HepG2 (cell line): ENCODE data around the gene TMEM53. TPM values are rescaled to one million over a fixed set of nuclear protein-coding genes. Genes with fewer than 3 reads are reported as not detected.
A peak's percentile ranks its signal among the peaks of the same experiment; 100 is the strongest.

Experiments used
- ATAC-seq: fragments of 200-7000 bp; cut with Tn5 transposase; 3 replicates; pipeline ENCODE4 v1.9.1; 2020; ENCODE audit warnings: mild to moderate bottlenecking, moderate library complexity
- BruUV-seq: library from RNA; stranded (reverse); fragments of 400-500 nt; replicated peaks from 2 replicates; lab custom pipeline; 2021; lab: Mats Ljungman, UMichigan
- CTCF ChIA-PET: fragments of 300-600 bp; formaldehyde crosslinking; extraction: SDS; loops from one replicate; lab custom pipeline; 2021; ENCODE audit warnings: low total read pairs, inconsistent platforms, low intra/inter-chr PET ratio; lab: Yijun Ruan, JAX
- POLR2A ChIA-PET: fragments of 350-600 bp; sonication (Branson Sonifier 250); formaldehyde crosslinking; loops from one replicate; lab custom pipeline; 2020; ENCODE audit warnings: antibody characterized with exemption, inconsistent platforms; lab: Yijun Ruan, JAX
- DNase-seq: peaks from one replicate; pipeline ENCODE4 v3.0.0-alpha.2; 2015; ENCODE audit warnings: low spot score
- FAIRE-seq: peaks from 3 replicates; lab custom pipeline; 2011; peaks lifted over from hg19 to GRCh38; lab: Jason Lieb, UNC
- H2AFZ ChIP-seq: one replicate; pipeline ENCODE4 v1.6.1; 2011; ENCODE audit warnings: low read length, inconsistent platforms
- H3K27ac ChIP-seq: fragments of 300-600 bp; 3 replicates; pipeline ENCODE4 v1.8.0; 2011; ENCODE audit warnings: mixed run types, mild to moderate bottlenecking, mixed read lengths, low read length, inconsistent platforms; ENCODE audit not compliant: insufficient read depth; ENCODE audit errors: extremely low read length
- H3K27me3 ChIP-seq, 2 experiments: fragments of 200-600 bp in 1 of 2; 2 replicates in 1 of 2; 3 replicates in 1 of 2; pipeline versions ENCODE4 v1.6.0 to v1.8.0; 2011; ENCODE audit warnings: low read length in 2 of 2, mild to moderate bottlenecking in 2 of 2, moderate library complexity in 2 of 2, inconsistent platforms in 1 of 2; ENCODE audit not compliant: insufficient read depth in 2 of 2, control insufficient read depth in 1 of 2
- H3K36me3 ChIP-seq, 2 experiments: fragments of 200-600 bp in 1 of 2; replicated peaks in 1 of 2; 2 replicates in 1 of 2; 3 replicates in 1 of 2; pipeline versions ENCODE4 v1.5.1 to v1.8.0; 2011; ENCODE audit warnings: low read length in 2 of 2, inconsistent platforms in 1 of 2; ENCODE audit not compliant: insufficient read depth in 2 of 2, control insufficient read depth in 1 of 2
- H3K4me1 ChIP-seq: 2 replicates; pipeline ENCODE4 v1.5.1; 2012; ENCODE audit warnings: low read length, inconsistent platforms; ENCODE audit not compliant: insufficient read depth
- H3K4me2 ChIP-seq: 2 replicates; pipeline ENCODE4 v1.6.0; 2011; ENCODE audit warnings: low read depth, low read length, inconsistent platforms
- H3K4me3 ChIP-seq, 3 experiments: fragments of 200-600 bp in 1 of 3; sonication (generic), shearing (Covaris generic) in 1 of 3; replicated peaks in 1 of 3; 2 replicates each; pipeline ENCODE4 v1.5.1; 2011 to 2016; ENCODE audit warnings: low read length in 3 of 3, inconsistent platforms in 2 of 3, low read depth in 2 of 3, mild to moderate bottlenecking in 2 of 3, control low read depth in 1 of 3, mixed read lengths in 1 of 3; ENCODE audit not compliant: insufficient read depth in 1 of 3
- H3K79me2 ChIP-seq: one replicate; pipeline ENCODE4 v1.6.1; 2011; ENCODE audit warnings: low read length, inconsistent platforms; ENCODE audit not compliant: insufficient read depth
- H3K9ac ChIP-seq: 2 replicates; pipeline ENCODE4 v1.6.0; 2011; ENCODE audit warnings: mild to moderate bottlenecking, low read depth, low read length, inconsistent platforms; ENCODE audit not compliant: insufficient read depth
- H3K9me3 ChIP-seq: 2 replicates; pipeline ENCODE4 v1.5.1; 2012; ENCODE audit warnings: mild to moderate bottlenecking, low read length
- H4K20me1 ChIP-seq: 2 replicates; pipeline ENCODE4 v1.6.0; 2011; ENCODE audit warnings: inconsistent platforms, mild to moderate bottlenecking, low read length, moderate library complexity; ENCODE audit not compliant: insufficient read depth
- AGO2 ChIP-seq: fragments of 200-400 bp; formaldehyde crosslinking; optimal IDR thresholded peaks from 2 replicates; pipeline ENCODE3; 2017; ENCODE audit warnings: mild to moderate bottlenecking, low read depth, low read length, moderate library complexity
- KLF12 ChIP-seq: sonication (generic); formaldehyde crosslinking; IDR thresholded peaks from 2 replicates; pipeline ENCODE4 v1.4.0; 2020; ENCODE audit warnings: missing genetic modification reagents, borderline replicate concordance
- MAF1 ChIP-seq: sonication (generic); formaldehyde crosslinking; IDR thresholded peaks from 2 replicates; pipeline ENCODE4 v1.5.0; 2020; ENCODE audit warnings: missing genetic modification reagents, borderline replicate concordance
- MAFF ChIP-seq: IDR thresholded peaks from 2 replicates; pipeline ENCODE4 v1.6.1; 2011; ENCODE audit warnings: low read depth, low read length, improper control_type of control experiment
- RBFOX2 ChIP-seq: fragments of 200-400 bp; formaldehyde crosslinking; IDR thresholded peaks from 2 replicates; pipeline ENCODE4 v1.6.1; 2017; ENCODE audit warnings: low read depth, mild to moderate bottlenecking, low read length
- WGBS: methylation state at CpG from one replicate; pipeline ENCODE4 v1.1.6; 2017; ENCODE audit warnings: low lambda C conversion rate; 5-methylcytosine and 5-hydroxymethylcytosine counted together
- in situ Hi-C: cut with HindIII; loops from 2 replicates; pipeline ENCODE4 v1.10.0; 2017; ENCODE audit warnings: low pct_unique_long_range_greater_than_20kb; ENCODE audit not compliant: extremely low pct_ligation_motif_present
- intact Hi-C: fragments of 100-400 bp; cut with micrococcal nuclease; formaldehyde crosslinking; loops from one replicate; pipeline ENCODE4 v1.10.0; 2022; ENCODE audit not compliant: unreplicated experiment
- polyA plus RNA-seq, 8 experiments: library from polyadenylated mRNA; depleted of rRNA in 3 of 8; stranded (reverse) in 7 of 8; unstranded in 1 of 8; fragments of >200 nt; fragmentation: Illumina TruSeq in 4 of 8; extraction: Trizol in 4 of 8; gene quantifications; 2 replicates each; pipeline versions ENCODE4 v1.2.1 to v1.2.3, GENCODE V29; 2011 to 2016; ENCODE audit warnings: low read depth in 4 of 8, missing spikeins in 1 of 8, mixed read lengths in 1 of 8; ENCODE audit not compliant: insufficient read depth in 1 of 8
- total RNA-seq, 5 experiments: library from RNA; depleted of rRNA; stranded (reverse); fragments of >200 nt; fragmentation: Illumina TruSeq; extraction: Trizol; gene quantifications; 2 replicates each; pipeline ENCODE4 v1.2.3, GENCODE V29; 2016; ENCODE audit warnings: low read depth in 1 of 5

The TMEM53 gene
- total and polyA plus RNA-seq, 2 of the 13 experiments (the other 11 are each of a cell fraction or from before 2014, with no cell fraction given), result 12.6 to 20.2 TPM

DNA sequence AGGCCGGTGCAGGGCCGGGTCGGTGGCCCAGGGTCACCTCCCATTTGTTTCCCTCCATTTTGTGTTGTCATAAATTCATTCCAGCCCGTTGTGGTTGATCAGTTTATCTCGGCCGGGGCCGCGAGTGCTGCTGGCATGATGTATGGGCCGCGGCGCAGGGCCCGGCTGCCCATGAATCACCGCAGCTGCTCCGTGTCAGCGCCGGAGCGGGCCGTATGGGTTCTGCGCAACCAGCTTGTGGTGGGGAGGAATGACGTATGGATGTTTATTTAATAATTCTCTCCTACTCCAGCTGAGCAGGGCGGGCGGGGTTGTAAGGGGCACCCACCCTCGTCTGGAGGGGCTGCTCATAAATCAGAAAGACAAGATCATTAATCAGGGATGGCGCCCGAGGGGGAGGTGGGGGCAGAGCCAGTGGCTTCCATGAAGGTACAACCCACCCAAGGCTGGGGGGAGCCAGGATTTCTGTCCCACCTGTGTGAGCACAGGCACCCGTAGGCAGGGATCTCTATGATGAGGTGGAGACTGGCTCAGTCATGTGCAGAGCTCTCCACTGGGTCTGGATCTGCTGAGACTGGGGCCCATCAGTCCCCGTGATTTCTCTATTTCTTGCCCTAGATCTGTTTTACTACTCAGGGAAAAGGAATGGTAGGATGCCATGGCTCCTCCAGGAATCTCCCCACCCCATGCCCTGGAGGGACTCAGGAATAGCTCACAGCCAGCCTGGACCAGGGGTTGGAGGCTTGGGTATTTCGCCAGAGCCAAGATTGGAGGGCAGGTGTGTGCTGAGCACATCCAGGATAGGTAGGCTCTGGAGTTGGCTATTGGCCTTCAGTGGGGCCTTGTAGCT is 27.8 kb downstream of the TMEM53 start:
- intact Hi-C loops (no loop called here), in situ Hi-C loops (no loop called here)
- no peak overlapping the region for H2AFZ ChIP-seq
- H3K79me2 ChIP-seq, result no peaks in the 10 kb centered on the region
- H3K9me3 ChIP-seq, result no peaks in the 10 kb centered on the region
- H3K27me3 ChIP-seq, result no peaks in the 10 kb centered on the region
- BruUV-seq, result no TSS peak
- no peak overlapping the region for H3K9ac ChIP-seq
- no peaks in the 10 kb centered on the region for H4K20me1 ChIP-seq
- 96% methylated on average over 28 of the region's 28 CpGs for WGBS
- H3K4me3 ChIP-seq, result no peak overlapping the region
- H3K27ac ChIP-seq, result no peak overlapping the region
- peaks cover 55 to 93% of the 10 kb centered on the region in 2 experiments for H3K36me3 ChIP-seq
- no peak for FAIRE-seq
- no peak for ATAC-seq
- DNase-seq, result no peak
- no peak overlapping the region for H3K4me2 ChIP-seq
- TF ChIP-seq AGO2, result peak; percentile 41
- no peak for TF ChIP-seq KLF12 (CRISPR knock-in tag)
- TF ChIP-seq MAF1 (CRISPR knock-in tag), result no peak
- H3K4me1 ChIP-seq, result no peaks in the 10 kb centered on the region
- CTCF ChIA-PET, result no interaction called here
- POLR2A ChIA-PET, result interaction anchor here (1.8 to 4.2 kb wide), 2 partner anchors 10 to 14 kb away, joined by 5 to 25 read pairs; no protein-coding TSS in a partner anchor

DNA sequence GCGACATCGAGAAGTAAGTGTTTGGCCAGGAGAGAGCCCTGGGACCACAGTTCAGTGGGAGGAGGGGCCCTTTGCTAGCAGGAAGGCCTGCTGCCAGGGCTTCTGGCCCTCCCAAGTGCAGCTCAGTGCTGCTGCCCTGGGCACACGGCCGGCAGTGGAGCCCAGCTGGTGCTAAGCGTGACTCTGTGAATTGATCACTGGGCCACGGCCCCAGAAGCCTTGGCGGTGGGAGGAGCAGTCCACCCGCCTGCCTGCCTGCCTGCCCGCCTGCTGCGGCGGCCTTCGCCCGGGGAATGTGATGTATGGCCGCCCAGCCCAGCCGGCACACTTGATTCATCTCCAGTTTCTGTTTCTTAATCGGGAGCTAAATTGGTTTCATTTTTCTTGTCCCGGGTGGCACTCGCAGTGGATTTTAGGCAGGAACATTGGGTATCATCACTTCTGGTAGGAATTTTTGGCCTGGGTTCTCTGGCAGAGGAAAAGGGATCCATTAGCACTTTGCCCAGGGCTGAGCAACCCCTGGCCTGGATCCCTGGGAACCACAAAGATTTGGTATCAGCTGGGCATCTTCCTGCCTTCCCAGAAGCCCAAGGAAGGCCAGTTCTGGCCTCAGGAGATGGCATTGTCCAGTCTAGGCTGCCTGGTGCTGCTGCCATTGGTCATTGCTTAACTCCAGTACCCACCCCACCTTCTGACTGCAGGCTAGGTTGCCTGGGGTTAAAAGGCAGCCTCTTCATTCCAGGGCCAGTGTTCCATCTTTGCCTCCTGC is 28.6 kb downstream of the TMEM53 start:
- Histone ChIP-seq H3K9me3 (no peaks in the 10 kb centered on the region), H3K4me2 (no peak overlapping the region), H3K27ac (no peak overlapping the region), H3K4me1 (no peaks in the 10 kb centered on the region), H3K79me2 (no peaks in the 10 kb centered on the region), H3K9ac (no peak overlapping the region), H3K27me3 (no peaks in the 10 kb centered on the region), H3K4me3 (no peak overlapping the region), H3K36me3 (peaks cover 58 to 95% of the 10 kb centered on the region in 2 experiments), H2AFZ (no peak overlapping the region), H4K20me1 (no peaks in the 10 kb centered on the region)
- DNase-seq (no peak), ATAC-seq (no peak), FAIRE-seq (no peak)
- peak; percentile 32 for TF ChIP-seq AGO2
- TF ChIP-seq MAFF, result no peak
- TF ChIP-seq RBFOX2, result 0 out of 2 replicates have a peak, but pooled peaks have one; percentile 31
- no TSS peak for BruUV-seq
- intact Hi-C loops, result no loop called here
- in situ Hi-C loops, result no loop called here
- ChIA-PET CTCF (no interaction called here), POLR2A (interaction anchor here (4.2 kb wide), 1 partner anchor 14 kb away, joined by 25 read pairs; no protein-coding TSS in a partner anchor)
- WGBS, result 99% methylated on average over 13 of the region's 18 CpGs
